ENCODE measurements around the gene MSI2.

Gene MSI2

GRCh38 chr17:57666201-57666870, 410.0 kb downstream of the MSI2 start:
- H3K4me3 ChIP-seq (ENCODE audit: low read length, poor library complexity, severe bottlenecking): no peak overlapping the region
- TF ChIP-seq CTCF (conservative IDR thresholded peaks at IDR 0.05; ENCODE audit: low read length) (no peak), EZH2phosphoT487 (IDR thresholded peaks at IDR 0.05; ENCODE audit: borderline replicate concordance) (no peak)
- no peaks in the 10 kb centered on the region for H3K9me3 ChIP-seq (ENCODE audit: insufficient read depth, low read depth, low read length)
- no peaks in the 10 kb centered on the region for H3K79me2 ChIP-seq (ENCODE audit: insufficient read depth, low read length)
- H3K27me3 ChIP-seq (ENCODE audit: insufficient read depth, low read length, poor library complexity, severe bottlenecking): no peaks in the 10 kb centered on the region
- H3K9me2 ChIP-seq (replicated peaks; ENCODE audit: low read depth, low read length): no peaks in the 10 kb centered on the region
- no peak overlapping the region for H3K4me2 ChIP-seq (ENCODE audit: low read depth, low read length, poor library complexity, severe bottlenecking)
- H3F3A ChIP-seq (ENCODE audit: low read depth): no peaks in the 10 kb centered on the region
- no peaks in the 10 kb centered on the region for H4K20me1 ChIP-seq (ENCODE audit: insufficient read depth, low read length, poor library complexity, severe bottlenecking)
- peaks cover 6% of the 10 kb centered on the region for H3K4me1 ChIP-seq (ENCODE audit: insufficient read depth, low read length, poor library complexity, severe bottlenecking)
- peaks cover 72% of the 10 kb centered on the region for H3K36me3 ChIP-seq (ENCODE audit: insufficient read depth, low read length)
- H3K9ac ChIP-seq (ENCODE audit: low read depth, low read length, poor library complexity, severe bottlenecking): no peak overlapping the region
- H2AFZ ChIP-seq (ENCODE audit: low read length): no peak overlapping the region

GRCh38 chr17:57666946-57667345, 410.6 kb downstream of the MSI2 start:
- Histone ChIP-seq H3K4me1 (ENCODE audit: insufficient read depth, low read length, poor library complexity, severe bottlenecking) (peaks cover 6% of the 10 kb centered on the region), H3K9ac (ENCODE audit: low read depth, low read length, poor library complexity, severe bottlenecking) (no peak overlapping the region), H3K4me3 (ENCODE audit: low read length, poor library complexity, severe bottlenecking) (no peak overlapping the region), H2AFZ (ENCODE audit: low read length) (no peak overlapping the region), H3F3A (ENCODE audit: low read depth) (no peaks in the 10 kb centered on the region), H3K9me2 (replicated peaks; ENCODE audit: low read depth, low read length) (no peaks in the 10 kb centered on the region), H4K20me1 (ENCODE audit: insufficient read depth, low read length, poor library complexity, severe bottlenecking) (no peaks in the 10 kb centered on the region), H3K9me3 (ENCODE audit: insufficient read depth, low read depth, low read length) (no peaks in the 10 kb centered on the region), H3K27me3 (ENCODE audit: insufficient read depth, low read length, poor library complexity, severe bottlenecking) (no peaks in the 10 kb centered on the region), H3K4me2 (ENCODE audit: low read depth, low read length, poor library complexity, severe bottlenecking) (no peak overlapping the region), H3K79me2 (ENCODE audit: insufficient read depth, low read length) (no peaks in the 10 kb centered on the region), H3K36me3 (ENCODE audit: insufficient read depth, low read length) (peaks cover 71% of the 10 kb centered on the region)
- TF ChIP-seq CTCF (conservative IDR thresholded peaks at IDR 0.05; ENCODE audit: low read length) (no peak), EZH2phosphoT487 (IDR thresholded peaks at IDR 0.05; ENCODE audit: borderline replicate concordance) (no peak)

- Histone ChIP-seq H4K20me1 (ENCODE audit: insufficient read depth, low read length, poor library complexity, severe bottlenecking) (no peaks in the 10 kb centered on the region), H3K9me2 (replicated peaks; ENCODE audit: low read depth, low read length) (no peaks in the 10 kb centered on the region), H2AFZ (ENCODE audit: low read length) (no peak overlapping the region), H3K9me3 (ENCODE audit: insufficient read depth, low read depth, low read length) (no peaks in the 10 kb centered on the region), H3K4me2 (ENCODE audit: low read depth, low read length, poor library complexity, severe bottlenecking) (no peak overlapping the region), H3K36me3 (ENCODE audit: insufficient read depth, low read length) (peaks cover 71% of the 10 kb centered on the region), H3K4me1 (ENCODE audit: insufficient read depth, low read length, poor library complexity, severe bottlenecking) (peaks cover 1% of the 10 kb centered on the region), H3K9ac (ENCODE audit: low read depth, low read length, poor library complexity, severe bottlenecking) (no peak overlapping the region), H3K4me3 (ENCODE audit: low read length, poor library complexity, severe bottlenecking) (no peak overlapping the region), H3K27me3 (ENCODE audit: insufficient read depth, low read length, poor library complexity, severe bottlenecking) (no peaks in the 10 kb centered on the region), H3K79me2 (ENCODE audit: insufficient read depth, low read length) (no peaks in the 10 kb centered on the region), H3F3A (ENCODE audit: low read depth) (no peaks in the 10 kb centered on the region)
- TF ChIP-seq EZH2phosphoT487 (IDR thresholded peaks at IDR 0.05; ENCODE audit: borderline replicate concordance): no peak
- TF ChIP-seq CTCF (conservative IDR thresholded peaks at IDR 0.05; ENCODE audit: low read length): no peak
Observed at GRCh38 chr17:57667461-57667923, 411.2 kb downstream of the MSI2 start.
